CD4-positive, alpha-beta T cell treated with Interleukin-6 for 4 hours (primary cell): ENCODE measurements around the gene FBN1.

Experiments used
- DNase-seq: peaks from one replicate; pipeline ENCODE4 v3.0.0-alpha.2; 2020; ENCODE audit warnings: mixed read lengths

The FBN1 gene

DNA sequence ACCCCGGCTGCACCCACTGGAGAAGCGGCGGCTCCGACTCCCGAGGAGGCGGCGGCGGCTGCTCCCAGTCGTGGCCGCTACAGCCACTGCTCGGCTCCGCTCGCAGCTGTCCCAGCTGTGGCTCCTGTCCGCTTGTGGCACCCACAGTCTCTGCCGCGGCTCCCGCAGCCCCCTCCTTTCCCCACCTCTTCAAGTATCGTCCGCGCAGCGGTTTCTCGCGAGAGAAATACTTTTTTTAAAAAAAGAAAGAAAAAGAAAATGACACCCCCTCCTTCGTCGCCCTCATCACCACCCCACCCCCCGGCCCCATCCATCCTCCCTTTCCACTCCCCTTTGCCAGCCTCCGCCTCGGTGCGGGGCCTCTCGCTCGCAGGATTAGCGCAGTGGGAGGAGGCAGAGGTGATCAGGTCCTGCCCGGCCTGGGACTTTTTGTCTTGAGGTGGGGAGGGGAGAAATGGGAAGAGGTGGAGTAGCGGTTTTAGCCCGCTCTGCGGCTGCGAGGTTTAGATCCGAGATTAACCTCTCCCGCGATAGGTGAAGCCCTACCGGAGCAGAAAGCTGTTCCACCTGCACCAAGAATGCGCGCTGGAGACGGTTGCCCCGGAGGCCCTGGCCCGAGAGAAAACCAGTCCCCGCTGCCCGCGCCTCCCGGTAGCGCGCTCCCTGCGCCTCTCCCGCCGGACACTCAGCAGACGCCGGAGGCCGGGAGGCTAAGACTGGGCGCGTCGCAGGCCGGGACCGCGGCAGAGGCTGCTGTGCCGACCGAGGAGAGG lies at the start of gene FBN1:
TSS of gene FBN1 (minus strand) at position 152 of the 773 bp plus-strand sequence. CDS start 940 bp downstream, outside the sequence.
- no peak for DNase-seq

DNA sequence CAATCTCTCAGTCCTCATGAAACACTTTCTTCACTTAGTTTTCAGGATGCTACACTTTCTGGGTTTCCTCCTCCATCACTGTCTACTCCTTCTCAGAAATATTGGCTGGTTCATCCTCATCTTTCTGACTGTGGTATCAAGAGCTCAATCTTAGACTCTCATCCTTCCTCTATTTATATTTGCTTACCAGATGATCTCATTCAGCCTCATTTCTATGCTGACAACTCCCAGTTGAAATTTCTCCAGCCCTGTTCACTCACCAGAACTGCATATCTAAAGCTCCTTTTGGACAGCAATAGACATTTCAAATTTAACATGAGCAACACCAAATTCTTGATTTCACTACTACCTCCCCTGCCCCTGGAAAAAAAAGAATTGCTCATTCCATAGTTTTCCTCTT lies 48.0 kb upstream of the FBN1 start:
- no peak for DNase-seq

GRCh38 chr15:48688493-48688892 lies 43.0 kb upstream of the FBN1 start:
- DNase-seq: no peak

- no peak for DNase-seq
These were observed 38.7 kb upstream of the FBN1 start for GRCh38 chr15:48683991-48684765.

DNA sequence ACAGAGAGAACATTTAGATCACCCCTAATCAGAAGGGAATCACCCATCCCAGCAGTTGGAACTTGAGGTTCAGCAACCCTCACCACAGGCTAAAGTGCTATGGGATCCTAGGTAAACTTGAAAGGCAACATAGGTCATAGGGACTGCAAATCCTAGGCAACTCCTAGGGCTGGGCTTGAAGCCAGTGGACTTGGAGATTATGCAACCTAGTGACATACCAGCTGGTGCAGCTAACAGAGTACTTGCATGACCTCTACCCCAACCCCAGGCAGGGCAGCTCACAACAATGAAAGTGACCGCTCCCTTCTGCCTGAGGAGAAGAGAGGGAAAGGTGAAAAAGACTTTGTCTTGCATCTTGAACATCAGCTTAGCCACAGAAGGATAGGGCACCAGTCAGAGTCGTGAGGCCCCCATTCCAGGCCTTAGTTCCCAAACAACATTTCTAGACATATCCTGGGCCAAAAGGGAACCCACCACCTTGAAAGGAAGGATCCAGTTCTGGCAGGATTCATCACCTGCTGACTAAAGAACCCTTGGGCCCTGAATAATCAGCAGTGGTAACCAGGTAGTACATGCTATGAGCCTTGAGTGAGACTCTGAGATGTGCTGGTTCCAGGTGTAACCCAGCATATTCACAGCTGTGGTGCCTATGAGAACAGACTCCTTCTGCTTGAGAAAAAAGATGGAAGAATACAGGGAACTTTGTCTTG lies 37.6 kb upstream of the FBN1 start:
- no peak for DNase-seq

GRCh38 chr15:48681353-48681752 lies 35.8 kb upstream of the FBN1 start:
- DNase-seq: no peak

DNA sequence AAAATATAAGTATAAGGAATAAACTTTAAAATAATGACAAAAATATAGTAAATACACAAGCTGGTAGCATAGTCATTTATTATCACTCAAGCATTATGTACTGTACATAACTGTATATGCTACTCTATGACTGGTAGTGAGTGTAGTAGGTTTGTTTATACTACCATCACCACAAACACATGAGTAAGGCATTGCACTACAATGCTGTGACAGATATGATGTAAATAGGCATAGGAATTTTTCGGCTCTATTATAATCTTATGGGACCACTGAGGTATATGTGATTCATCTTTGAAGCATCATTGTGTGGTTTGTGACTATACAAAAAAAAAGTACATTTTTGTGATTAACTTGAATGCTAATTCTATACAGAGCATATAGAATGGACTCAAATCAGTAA lies 35.3 kb upstream of the FBN1 start:
- no peak for DNase-seq

DNA sequence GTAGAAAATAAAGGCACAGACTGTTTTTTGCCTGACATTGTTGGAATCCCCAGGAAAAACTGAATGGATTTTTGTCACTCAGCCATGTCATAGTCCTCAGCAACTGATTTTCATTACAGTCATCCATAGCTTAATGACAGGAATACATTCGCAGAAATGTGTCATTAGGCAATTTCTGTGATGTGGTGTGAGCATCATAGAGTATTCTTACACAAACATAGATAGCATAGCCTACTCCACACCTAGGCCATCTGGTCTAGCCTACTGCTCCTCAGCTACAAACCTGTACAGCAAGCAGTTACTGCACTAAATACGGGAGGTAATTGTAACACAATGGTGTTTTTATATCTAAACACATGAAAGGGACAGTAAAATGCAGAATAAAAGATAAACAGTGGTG lies 34.4 kb upstream of the FBN1 start:
- no peak for DNase-seq

DNA sequence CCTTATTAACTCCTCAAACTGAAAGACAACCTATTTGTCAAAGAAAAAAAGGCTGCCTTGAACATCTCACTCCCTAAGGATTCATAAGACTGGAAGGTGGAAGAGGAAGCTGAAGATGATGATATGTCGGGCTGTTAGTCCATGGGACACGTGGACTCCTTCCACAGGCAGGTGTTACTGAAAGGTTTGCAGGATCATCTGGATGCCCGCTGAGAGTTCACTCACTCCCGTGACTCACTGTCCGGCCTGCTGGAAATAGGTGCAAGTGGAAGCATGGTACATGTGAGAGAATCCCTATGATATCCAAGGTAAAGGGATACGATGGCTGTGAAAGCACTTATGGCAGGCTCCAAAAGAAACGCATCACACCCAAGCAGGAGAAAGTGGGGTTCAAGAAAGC lies 33.3 kb upstream of the FBN1 start:
- no peak for DNase-seq

GRCh38 chr15:48677821-48678220 lies 32.3 kb upstream of the FBN1 start:
- DNase-seq: no peak

DNA sequence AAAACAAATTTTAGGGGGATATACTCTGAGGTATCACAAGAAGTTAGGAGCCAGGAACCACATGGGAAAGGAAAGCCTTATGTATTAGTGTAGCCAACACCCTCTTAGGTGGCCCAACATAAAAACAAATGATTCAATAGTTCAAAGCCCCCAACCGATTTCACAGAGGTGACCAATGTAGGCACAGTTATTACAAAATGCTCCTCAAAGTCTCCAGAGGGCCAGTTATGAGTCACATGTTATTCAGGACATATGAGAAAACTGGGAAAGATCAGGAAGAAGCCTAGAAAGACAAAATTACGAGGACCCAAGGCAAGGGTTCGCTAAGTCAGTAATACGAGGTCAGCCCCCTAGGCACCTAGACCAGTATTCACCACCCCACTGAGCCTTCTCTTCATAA lies 29.9 kb upstream of the FBN1 start:
- DNase-seq: no peak

DNA sequence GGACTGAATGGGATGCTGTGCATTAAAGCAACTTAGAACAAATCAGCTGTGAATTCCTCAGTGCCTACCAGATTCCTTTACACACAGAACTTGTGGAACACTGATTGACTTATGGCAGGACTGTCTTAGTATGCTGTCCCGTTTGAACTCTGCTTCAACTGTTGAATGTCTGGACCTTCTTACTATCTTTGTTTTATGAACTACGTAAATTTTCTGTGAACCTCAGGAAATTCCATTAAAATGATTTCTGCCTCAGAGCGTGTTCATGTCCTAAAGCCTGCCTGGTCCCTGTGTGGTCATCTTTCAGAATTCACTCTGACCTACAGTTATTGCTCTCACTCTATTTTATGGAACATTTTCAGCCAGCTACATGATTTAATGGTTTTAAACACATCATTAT lies 29.4 kb upstream of the FBN1 start:
- DNase-seq: no peak

GRCh38 chr15:48672206-48672605 lies 26.7 kb upstream of the FBN1 start:
- no peak for DNase-seq

DNA sequence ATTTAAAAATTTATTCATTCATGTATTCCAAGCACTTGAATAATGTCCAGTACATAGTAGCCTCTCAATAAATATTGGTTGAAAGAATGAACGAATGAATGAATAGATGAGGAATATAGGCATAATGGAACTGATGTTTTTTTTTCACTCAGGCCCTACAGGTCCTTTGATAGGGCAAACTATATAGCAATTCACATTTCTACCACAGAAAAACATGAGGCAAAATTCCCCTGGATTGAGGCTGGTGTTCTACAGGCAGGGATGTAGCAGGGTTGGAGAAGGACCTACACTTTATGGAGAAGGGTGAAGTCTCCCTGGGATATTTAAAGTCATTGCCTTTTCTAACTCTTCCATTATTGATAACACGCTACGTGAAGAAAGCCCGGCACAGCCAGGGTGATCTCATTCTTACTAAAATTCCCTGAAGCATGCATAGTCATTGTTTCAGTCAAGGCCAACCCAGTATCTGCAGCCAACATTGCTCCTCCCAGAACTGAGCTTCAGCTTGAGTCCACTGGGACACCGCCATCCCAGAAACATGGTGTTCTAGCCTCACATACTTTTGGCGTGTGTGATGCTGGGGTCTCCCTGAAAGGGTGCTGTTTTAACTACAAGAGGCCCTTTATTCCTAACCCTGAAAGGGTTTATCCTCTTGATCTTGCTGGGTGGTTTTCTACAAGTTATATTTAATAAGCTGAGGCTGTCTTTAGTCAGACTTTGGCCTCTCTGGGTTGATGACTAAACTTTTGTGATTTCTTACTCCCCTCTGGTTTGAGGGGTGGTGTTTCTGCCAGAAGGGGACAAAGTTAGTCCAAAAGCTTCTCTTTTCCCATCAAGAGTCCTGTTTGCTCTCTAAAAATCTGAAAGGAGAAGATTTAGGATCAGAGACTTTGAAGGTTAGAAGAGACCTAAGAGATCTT lies 25.9 kb upstream of the FBN1 start:
- DNase-seq: no peak

DNA sequence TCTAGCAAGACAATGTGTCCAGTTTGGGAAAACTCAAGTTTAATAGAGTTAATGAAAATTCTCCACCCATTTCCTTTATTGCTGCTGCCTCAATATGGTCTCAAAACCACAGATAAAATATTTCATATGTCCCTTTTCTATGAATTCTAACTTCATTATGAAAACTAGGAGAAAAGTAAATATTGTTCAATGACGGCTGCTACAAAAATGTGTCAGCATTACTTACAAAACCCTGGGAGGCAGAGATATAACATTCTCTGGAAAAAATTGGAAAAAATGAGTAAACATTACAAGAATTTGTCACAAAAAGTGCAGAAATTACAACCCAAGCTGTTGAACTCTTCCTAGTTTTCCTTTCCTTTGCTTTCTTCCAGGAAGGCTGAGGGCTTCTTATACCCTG lies 22.2 kb upstream of the FBN1 start:
- DNase-seq: no peak

DNA sequence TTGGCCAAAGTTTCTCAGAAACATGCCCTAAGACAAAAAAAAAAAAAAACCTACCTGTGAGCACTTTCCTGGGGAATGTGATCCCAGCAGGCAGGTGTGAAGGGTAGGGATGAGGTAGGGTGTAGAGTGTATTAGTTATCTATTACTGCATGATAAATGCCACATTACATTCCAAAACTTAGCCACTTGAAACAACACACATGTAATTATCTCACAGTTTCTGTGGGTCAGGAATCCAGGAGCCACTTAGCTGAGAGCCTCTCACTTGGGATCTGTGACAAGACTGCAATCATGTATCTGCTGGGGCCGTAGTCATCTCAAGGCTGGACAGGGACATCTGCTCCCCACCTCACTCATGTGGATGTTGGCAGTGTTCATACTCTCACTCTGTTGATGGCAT lies 18.9 kb upstream of the FBN1 start:
- no peak for DNase-seq

GRCh38 chr15:48657950-48658591 lies 12.6 kb upstream of the FBN1 start:
- DNase-seq: no peak

- no peak for DNase-seq
These were observed 9.3 kb upstream of the FBN1 start for GRCh38 chr15:48654801-48655200.

DNA sequence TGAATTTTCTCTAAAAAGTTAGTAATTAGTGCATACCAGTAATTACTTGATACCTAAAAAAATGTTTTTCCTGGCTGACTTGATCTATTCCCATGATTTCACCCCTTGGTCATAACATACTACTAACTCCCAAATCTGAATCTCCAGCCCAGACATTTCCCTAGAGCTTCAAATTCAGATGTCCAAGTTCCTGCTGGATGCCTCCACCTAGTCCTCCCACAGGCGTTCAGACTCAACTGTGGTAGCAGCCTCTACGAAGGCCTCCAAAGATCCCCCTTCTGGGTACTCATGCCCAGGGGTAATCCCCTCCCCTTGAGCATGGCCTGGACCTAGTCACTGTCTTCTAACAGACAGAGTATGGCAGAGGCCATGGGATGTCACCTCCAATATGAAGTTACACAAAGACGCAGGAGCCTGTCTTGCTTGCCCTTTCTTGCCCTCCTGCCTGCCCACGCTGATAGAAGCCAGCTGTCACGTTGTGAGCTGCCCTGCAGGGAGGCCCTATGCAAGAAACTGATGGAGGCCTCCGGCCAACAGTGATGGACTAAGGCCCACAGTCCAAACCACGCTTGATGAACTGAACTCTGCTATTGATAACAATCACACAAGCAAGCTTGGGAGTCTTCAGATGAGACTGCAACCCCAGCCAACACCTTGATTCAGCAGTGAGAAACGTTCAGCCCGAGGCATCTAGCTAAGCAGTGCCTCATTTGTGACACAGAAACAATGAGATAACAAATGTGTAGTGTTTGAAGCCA lies 8.6 kb upstream of the FBN1 start:
- DNase-seq: no peak

DNA sequence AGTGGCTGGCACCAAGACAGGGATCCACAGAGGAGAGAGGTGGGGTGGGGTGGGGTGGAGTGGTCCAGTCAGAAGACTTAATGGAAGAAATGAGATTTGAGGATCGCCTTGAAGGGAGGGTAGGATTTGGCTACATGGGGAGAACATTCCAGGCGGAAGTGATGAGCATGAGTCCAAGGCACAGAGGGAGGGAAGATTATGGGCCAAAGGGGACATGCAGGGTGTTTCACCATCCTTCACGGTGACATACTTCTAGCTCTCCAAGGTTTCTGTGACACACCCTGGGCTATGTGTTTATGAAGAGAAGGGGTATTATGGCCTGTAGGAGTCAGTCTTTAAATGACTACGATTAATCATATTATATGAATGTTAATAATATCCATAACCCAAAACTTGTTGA lies 7.7 kb upstream of the FBN1 start:
- DNase-seq: no peak

DNA sequence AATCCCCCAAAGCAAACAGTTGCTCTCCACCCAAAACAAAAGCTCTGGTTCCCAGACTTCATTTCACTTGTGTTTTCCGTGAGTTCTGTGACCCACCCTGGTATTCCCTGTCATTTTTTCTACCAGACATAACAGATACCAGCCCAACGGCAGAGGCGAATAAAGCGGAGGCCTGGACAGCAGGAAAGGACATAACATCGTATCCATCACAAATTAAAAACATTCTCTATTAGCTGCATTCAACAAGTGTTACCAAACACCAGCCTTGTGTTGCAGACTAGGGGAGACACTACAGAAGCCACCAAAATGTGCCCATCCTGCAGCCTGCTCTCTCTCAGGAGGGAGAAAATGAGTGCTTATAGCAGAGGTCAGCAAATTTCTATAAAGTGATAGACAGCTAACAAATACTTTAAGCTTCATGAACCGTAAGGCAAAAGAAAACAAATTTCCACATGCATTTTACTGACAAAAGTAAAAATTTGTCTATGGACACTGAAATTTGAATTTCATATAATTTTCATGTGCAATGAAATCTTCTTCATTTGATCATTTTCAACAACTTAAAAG lies 7.1 kb upstream of the FBN1 start:
- DNase-seq: no peak
